Measurements from ENCODE around the gene PON2. TPM values are rescaled to one million over a fixed set of nuclear protein-coding genes. Genes with fewer than 3 reads are reported as not detected.

PON2 gene
- total and polyA plus RNA-seq, 2 of the 13 experiments (the other 11 are each of a cell fraction or from before 2014, with no cell fraction given), result 202 to 217 TPM

DNA sequence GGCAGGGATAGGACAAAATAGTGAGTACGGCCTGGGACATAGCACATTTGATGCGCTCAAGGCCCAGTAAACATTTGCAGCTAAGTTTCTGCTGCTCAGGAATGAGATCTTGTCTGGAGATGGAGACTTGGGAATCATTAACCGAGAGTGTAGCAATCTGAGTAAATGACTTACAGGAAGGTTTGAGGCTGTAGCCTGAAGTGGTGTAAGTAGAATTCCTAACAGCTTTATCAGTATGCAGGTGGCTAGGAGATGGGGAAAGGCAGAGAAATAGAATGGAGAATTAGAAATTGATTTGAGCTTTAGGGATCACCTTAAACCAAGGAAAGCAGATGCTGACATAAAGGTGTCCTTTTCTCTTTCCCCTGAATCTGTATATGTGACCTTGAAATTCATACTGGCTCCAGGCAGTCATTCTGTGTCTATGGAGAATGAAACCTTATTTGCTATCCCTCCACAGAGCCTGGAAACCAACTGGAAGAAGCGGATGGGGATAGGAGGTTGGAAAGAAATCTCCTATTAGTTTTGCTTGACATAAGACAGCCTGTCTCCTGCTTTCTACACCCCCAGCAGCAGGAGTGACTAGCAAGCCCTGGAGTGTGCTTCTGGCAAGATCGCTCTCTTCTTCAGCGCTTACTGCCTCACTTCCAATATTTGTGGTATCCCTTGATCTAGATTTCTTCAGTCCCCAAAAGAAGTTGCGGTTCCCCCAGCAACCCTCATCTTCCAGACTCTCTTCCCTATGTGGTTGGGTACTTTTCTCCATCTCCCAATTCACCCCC lies 6.4 kb upstream of the PON2 start (continued):
- TF ChIP-seq, protein P1, sequence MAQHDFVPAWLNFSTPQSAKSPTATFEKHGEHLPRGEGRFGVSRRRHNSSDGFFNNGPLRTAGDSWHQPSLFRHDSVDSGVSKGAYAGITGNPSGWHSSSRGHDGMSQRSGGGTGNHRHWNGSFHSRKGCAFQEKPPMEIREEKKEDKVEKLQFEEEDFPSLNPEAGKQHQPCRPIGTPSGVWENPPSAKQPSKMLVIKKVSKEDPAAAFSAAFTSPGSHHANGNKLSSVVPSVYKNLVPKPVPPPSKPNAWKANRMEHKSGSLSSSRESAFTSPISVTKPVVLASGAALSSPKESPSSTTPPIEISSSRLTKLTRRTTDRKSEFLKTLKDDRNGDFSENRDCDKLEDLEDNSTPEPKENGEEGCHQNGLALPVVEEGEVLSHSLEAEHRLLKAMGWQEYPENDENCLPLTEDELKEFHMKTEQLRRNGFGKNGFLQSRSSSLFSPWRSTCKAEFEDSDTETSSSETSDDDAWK (CRISPR knock-in tag; IDR thresholded peaks at IDR 0.05), result no peak
- no peak for TF ChIP-seq NR1H2 (CRISPR knock-in tag; IDR thresholded peaks at IDR 0.05; ENCODE audit: borderline replicate concordance, low read depth)
- TF ChIP-seq MED8 (CRISPR knock-in tag; IDR thresholded peaks at IDR 0.05; ENCODE audit: insufficient replicate concordance), result no peak
- TF ChIP-seq HDAC6 (IDR thresholded peaks at IDR 0.05; ENCODE audit: low read depth, low read length), result no peak
- TF ChIP-seq ZNF335 (CRISPR knock-in tag; IDR thresholded peaks at IDR 0.05), result no peak
- TF ChIP-seq KMT2A (CRISPR knock-in tag; IDR thresholded peaks at IDR 0.05), result peak; percentile 30; the same call in 1 of the 2 replicates
- no peak for TF ChIP-seq CTCF (CRISPR knock-in tag; IDR thresholded peaks at IDR 0.05)
- TF ChIP-seq, protein P2, sequence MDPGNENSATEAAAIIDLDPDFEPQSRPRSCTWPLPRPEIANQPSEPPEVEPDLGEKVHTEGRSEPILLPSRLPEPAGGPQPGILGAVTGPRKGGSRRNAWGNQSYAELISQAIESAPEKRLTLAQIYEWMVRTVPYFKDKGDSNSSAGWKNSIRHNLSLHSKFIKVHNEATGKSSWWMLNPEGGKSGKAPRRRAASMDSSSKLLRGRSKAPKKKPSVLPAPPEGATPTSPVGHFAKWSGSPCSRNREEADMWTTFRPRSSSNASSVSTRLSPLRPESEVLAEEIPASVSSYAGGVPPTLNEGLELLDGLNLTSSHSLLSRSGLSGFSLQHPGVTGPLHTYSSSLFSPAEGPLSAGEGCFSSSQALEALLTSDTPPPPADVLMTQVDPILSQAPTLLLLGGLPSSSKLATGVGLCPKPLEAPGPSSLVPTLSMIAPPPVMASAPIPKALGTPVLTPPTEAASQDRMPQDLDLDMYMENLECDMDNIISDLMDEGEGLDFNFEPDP (CRISPR knock-in tag; conservative IDR thresholded peaks at IDR 0.05), result no peak
- TF ChIP-seq FOXA1 (IDR thresholded peaks at IDR 0.05), result no peak
- peak; percentile 64 for TF ChIP-seq FOXA1 (CRISPR knock-in tag; IDR thresholded peaks at IDR 0.05)
- no peak for TF ChIP-seq PAF1 (CRISPR knock-in tag; IDR thresholded peaks at IDR 0.05)
- TF ChIP-seq FOXM1 (CRISPR knock-in tag; IDR thresholded peaks at IDR 0.05), result no peak
- TF ChIP-seq SMAD3 (CRISPR knock-in tag; IDR thresholded peaks at IDR 0.05), result peak; percentile 77; the same call in 1 of the 2 replicates
- TF ChIP-seq, protein P3, sequence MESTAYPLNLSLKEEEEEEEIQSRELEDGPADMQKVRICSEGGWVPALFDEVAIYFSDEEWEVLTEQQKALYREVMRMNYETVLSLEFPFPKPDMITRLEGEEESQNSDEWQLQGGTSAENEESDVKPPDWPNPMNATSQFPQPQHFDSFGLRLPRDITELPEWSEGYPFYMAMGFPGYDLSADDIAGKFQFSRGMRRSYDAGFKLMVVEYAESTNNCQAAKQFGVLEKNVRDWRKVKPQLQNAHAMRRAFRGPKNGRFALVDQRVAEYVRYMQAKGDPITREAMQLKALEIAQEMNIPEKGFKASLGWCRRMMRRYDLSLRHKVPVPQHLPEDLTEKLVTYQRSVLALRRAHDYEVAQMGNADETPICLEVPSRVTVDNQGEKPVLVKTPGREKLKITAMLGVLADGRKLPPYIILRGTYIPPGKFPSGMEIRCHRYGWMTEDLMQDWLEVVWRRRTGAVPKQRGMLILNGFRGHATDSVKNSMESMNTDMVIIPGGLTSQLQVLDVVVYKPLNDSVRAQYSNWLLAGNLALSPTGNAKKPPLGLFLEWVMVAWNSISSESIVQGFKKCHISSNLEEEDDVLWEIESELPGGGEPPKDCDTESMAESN (CRISPR knock-in tag; conservative IDR thresholded peaks at IDR 0.05), result no peak; the same call in 1 of the 2 replicates
- TF ChIP-seq WIZ (CRISPR knock-in tag; IDR thresholded peaks at IDR 0.05), result no peak; the same call in 1 of the 2 replicates
- TF ChIP-seq, protein P4, sequence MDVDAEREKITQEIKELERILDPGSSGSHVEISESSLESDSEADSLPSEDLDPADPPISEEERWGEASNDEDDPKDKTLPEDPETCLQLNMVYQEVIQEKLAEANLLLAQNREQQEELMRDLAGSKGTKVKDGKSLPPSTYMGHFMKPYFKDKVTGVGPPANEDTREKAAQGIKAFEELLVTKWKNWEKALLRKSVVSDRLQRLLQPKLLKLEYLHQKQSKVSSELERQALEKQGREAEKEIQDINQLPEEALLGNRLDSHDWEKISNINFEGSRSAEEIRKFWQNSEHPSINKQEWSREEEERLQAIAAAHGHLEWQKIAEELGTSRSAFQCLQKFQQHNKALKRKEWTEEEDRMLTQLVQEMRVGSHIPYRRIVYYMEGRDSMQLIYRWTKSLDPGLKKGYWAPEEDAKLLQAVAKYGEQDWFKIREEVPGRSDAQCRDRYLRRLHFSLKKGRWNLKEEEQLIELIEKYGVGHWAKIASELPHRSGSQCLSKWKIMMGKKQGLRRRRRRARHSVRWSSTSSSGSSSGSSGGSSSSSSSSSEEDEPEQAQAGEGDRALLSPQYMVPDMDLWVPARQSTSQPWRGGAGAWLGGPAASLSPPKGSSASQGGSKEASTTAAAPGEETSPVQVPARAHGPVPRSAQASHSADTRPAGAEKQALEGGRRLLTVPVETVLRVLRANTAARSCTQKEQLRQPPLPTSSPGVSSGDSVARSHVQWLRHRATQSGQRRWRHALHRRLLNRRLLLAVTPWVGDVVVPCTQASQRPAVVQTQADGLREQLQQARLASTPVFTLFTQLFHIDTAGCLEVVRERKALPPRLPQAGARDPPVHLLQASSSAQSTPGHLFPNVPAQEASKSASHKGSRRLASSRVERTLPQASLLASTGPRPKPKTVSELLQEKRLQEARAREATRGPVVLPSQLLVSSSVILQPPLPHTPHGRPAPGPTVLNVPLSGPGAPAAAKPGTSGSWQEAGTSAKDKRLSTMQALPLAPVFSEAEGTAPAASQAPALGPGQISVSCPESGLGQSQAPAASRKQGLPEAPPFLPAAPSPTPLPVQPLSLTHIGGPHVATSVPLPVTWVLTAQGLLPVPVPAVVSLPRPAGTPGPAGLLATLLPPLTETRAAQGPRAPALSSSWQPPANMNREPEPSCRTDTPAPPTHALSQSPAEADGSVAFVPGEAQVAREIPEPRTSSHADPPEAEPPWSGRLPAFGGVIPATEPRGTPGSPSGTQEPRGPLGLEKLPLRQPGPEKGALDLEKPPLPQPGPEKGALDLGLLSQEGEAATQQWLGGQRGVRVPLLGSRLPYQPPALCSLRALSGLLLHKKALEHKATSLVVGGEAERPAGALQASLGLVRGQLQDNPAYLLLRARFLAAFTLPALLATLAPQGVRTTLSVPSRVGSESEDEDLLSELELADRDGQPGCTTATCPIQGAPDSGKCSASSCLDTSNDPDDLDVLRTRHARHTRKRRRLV (CRISPR knock-in tag; IDR thresholded peaks at IDR 0.05), result no peak
- TF ChIP-seq ZNF432 (CRISPR knock-in tag; IDR thresholded peaks at IDR 0.05; ENCODE audit: borderline replicate concordance), result no peak
- no peak for TF ChIP-seq RORA (CRISPR knock-in tag; IDR thresholded peaks at IDR 0.05)

Measured in HepG2 (cell line).